ENCODE results near the gene PREB.

The PREB gene

DNA sequence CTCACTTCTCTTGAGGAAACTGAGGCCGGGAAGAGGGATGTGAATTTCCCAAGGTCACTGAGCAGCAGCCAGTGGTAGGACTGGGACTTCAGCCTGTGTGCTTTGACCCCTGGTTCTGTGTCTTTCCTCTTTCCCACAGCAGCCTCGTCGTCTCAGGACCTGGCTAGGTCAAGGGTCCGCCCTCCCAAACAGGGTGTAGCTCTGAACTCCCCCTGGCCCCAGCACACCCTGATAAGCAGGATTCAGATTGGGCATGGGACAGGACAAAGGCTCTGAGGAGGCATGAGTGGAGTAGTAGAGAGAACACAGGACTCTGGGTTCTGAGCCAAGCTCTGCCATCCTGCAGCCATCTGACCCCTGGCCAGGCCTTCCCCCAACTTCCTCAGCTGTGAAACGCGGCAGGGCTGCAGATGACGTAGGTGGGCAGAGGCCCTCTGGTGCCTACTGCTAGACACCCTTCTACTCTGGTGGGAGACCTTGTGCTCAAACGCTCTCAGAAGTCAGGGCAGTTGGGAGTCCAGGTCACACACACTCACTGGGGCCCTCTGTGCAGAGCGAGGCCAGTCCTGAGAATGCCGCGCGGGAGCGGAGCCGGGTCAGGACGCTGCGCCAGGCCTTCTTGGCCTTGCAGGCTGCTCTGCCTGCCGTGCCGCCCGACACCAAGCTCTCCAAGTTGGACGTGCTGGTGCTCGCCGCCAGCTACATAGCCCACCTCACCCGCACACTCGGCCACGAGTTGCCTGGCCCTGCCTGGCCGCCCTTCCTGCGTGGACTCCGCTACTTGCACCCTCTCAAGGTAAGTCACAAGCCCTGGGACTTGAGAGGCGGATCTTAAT lies 15.4 kb upstream of the PREB start:
- no peak for TF ChIP-seq CTCF (IDR thresholded peaks at IDR 0.05; ENCODE audit: insufficient read depth, low read length, poor library complexity, severe bottlenecking)
- DNase-seq (ENCODE audit: extremely low read depth, insufficient read length): no peak
- Histone ChIP-seq H3K27me3 (replicated peaks; ENCODE audit: control insufficient read depth, insufficient read depth, low read length) (no peaks in the 10 kb centered on the region), H3K4me3 (replicated peaks; ENCODE audit: low read depth, low read length) (no peak overlapping the region), H3K36me3 (ENCODE audit: control insufficient read depth, insufficient read depth, low read length) (no peaks in the 10 kb centered on the region)

DNA sequence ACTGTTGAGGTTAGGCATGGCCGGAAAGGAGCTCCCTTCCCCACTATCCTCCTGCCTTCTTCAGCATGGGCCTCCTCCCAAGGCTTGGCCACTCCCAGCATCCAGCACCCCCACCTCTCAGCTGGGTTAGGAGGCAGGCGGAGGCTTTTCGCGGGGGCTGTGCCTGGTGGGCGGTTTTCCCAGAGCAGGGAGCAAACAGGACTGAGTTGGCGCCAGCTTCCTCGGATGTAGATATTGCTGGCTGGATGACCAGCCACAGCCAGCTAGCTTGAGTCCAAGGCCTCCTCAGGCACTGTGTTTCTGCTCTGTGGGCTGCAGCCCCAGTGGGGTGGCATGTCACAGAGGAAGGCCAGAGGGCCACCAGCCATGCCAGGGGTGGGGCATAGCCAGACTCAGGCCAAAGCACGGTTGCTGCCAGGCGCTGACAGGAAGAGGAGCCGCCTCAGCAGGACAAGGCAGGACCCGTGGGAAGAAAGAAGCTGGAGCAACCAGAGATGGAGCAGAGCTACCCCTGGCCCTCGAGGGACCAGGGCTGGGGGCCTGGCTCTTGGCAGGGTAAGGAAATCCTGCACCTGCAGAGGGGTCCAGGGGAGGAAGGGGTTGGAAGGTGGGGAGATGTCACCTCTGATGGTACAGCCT lies 14.5 kb upstream of the PREB start, which contains the start of gene TCF23:
Gene TCF23 (plus strand): TSS at position 204 of the 639 bp plus-strand sequence. CDS start 130 bp downstream, at position 334.
- Histone ChIP-seq H3K36me3 (ENCODE audit: control insufficient read depth, insufficient read depth, low read length) (no peaks in the 10 kb centered on the region), H3K4me3 (replicated peaks; ENCODE audit: low read depth, low read length) (no peak within 1 kb of the TSS), H3K27me3 (replicated peaks; ENCODE audit: control insufficient read depth, insufficient read depth, low read length) (no peaks in the 10 kb centered on the region)
- no peak for TF ChIP-seq CTCF (IDR thresholded peaks at IDR 0.05; ENCODE audit: insufficient read depth, low read length, poor library complexity, severe bottlenecking)
- no peak for DNase-seq (ENCODE audit: extremely low read depth, insufficient read length)

- Histone ChIP-seq H3K27me3 (replicated peaks; ENCODE audit: control insufficient read depth, insufficient read depth, low read length) (no peaks in the 10 kb centered on the region), H3K4me3 (replicated peaks; ENCODE audit: low read depth, low read length) (no peak overlapping the region), H3K36me3 (ENCODE audit: control insufficient read depth, insufficient read depth, low read length) (no peaks in the 10 kb centered on the region)
- no peak for DNase-seq (ENCODE audit: extremely low read depth, insufficient read length)
- TF ChIP-seq CTCF (IDR thresholded peaks at IDR 0.05; ENCODE audit: insufficient read depth, low read length, poor library complexity, severe bottlenecking): no peak
Observed at GRCh38 chr2:27147935-27148334, 13.5 kb upstream of the PREB start.

- TF ChIP-seq CTCF (IDR thresholded peaks at IDR 0.05; ENCODE audit: insufficient read depth, low read length, poor library complexity, severe bottlenecking): no peak
- DNase-seq (ENCODE audit: extremely low read depth, insufficient read length): no peak
- Histone ChIP-seq H3K36me3 (ENCODE audit: control insufficient read depth, insufficient read depth, low read length) (no peaks in the 10 kb centered on the region), H3K27me3 (replicated peaks; ENCODE audit: control insufficient read depth, insufficient read depth, low read length) (no peaks in the 10 kb centered on the region), H3K4me3 (replicated peaks; ENCODE audit: low read depth, low read length) (no peak overlapping the region)
Observed at GRCh38 chr2:27145682-27146081, 11.2 kb upstream of the PREB start.

GRCh38 chr2:27143285-27143684 lies 8.8 kb upstream of the PREB start:
- Histone ChIP-seq H3K4me3 (replicated peaks; ENCODE audit: low read depth, low read length) (no peak overlapping the region), H3K36me3 (ENCODE audit: control insufficient read depth, insufficient read depth, low read length) (no peaks in the 10 kb centered on the region), H3K27me3 (replicated peaks; ENCODE audit: control insufficient read depth, insufficient read depth, low read length) (no peaks in the 10 kb centered on the region)
- TF ChIP-seq CTCF (IDR thresholded peaks at IDR 0.05; ENCODE audit: insufficient read depth, low read length, poor library complexity, severe bottlenecking): no peak
- no peak for DNase-seq (ENCODE audit: extremely low read depth, insufficient read length)
